Measurements from ENCODE around the gene PDCD2.
"Not testable (repeated sequence)": the region's sequence is repeated elsewhere in the genome, so short reads cannot be mapped to it uniquely, and the experiment has no call there.

PDCD2 gene

GRCh38 chr6:170532867-170533488 is 51.5 kb downstream of the PDCD2 start:
- no peak for DNase-seq
- TF ChIP-seq POLR2A (IDR thresholded peaks at IDR 0.05; ENCODE audit: low read length) (no peak), GATA1 (IDR thresholded peaks at IDR 0.05; ENCODE audit: low read depth, low read length) (no peak)

- TF ChIP-seq GATA1 (IDR thresholded peaks at IDR 0.05; ENCODE audit: low read depth, low read length) (no peak), POLR2A (IDR thresholded peaks at IDR 0.05; ENCODE audit: low read length) (no peak)
- DNase-seq = peak; percentile 63 to 78
Observed at GRCh38 chr6:170529839-170530469, 54.5 kb downstream of the PDCD2 start.

- not testable (repeated sequence) for DNase-seq
Observed at GRCh38 chr6:170527995-170528394, 56.4 kb downstream of the PDCD2 start.

GRCh38 chr6:170525795-170526194 is 58.6 kb downstream of the PDCD2 start:
- no peak for DNase-seq
- no peak for TF ChIP-seq GATA1 (IDR thresholded peaks at IDR 0.05; ENCODE audit: low read depth, low read length)
- no peak for TF ChIP-seq POLR2A (IDR thresholded peaks at IDR 0.05; ENCODE audit: low read length)
